Measurements from ENCODE around the gene KRT7. TPM values are rescaled to one million over a fixed set of nuclear protein-coding genes. Genes with fewer than 3 reads are reported as not detected.

KRT7 gene
- total RNA-seq, 1 donor, result 1.4 TPM

DNA sequence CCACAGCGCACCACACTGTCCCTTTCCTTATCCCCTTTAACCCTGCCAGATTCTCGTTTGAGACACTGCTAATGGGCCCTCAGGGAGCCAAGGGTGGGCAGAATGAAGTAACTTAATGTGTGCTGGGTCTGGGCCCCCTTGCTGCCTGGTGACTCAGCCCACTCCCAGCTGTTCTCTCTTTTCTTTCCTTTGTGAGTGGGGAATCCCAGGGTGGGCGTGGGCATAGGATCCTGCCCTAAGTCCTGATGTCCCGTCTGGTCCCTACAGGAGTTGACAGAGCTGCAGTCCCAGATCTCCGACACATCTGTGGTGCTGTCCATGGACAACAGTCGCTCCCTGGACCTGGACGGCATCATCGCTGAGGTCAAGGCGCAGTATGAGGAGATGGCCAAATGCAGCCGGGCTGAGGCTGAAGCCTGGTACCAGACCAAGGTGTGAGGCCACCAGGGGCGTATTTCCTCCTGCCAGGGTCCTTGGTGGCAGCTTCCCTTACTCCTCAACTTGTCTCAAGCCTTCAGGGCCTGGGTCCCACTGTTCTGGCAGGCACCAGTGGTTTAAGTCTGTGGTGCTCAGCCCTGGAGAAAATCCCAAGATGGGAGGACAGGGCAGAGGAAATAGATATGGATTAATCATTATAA lies 8.3 kb downstream of the KRT7 start:
- TF ChIP-seq, protein P1, sequence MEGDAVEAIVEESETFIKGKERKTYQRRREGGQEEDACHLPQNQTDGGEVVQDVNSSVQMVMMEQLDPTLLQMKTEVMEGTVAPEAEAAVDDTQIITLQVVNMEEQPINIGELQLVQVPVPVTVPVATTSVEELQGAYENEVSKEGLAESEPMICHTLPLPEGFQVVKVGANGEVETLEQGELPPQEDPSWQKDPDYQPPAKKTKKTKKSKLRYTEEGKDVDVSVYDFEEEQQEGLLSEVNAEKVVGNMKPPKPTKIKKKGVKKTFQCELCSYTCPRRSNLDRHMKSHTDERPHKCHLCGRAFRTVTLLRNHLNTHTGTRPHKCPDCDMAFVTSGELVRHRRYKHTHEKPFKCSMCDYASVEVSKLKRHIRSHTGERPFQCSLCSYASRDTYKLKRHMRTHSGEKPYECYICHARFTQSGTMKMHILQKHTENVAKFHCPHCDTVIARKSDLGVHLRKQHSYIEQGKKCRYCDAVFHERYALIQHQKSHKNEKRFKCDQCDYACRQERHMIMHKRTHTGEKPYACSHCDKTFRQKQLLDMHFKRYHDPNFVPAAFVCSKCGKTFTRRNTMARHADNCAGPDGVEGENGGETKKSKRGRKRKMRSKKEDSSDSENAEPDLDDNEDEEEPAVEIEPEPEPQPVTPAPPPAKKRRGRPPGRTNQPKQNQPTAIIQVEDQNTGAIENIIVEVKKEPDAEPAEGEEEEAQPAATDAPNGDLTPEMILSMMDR (IDR thresholded peaks at IDR 0.05; ENCODE audit: insufficient read depth, low read length), result no peak
- no peak for DNase-seq (ENCODE audit: low read depth)
- H3K4me3 ChIP-seq (ENCODE audit: low read depth, low read length), result no peak overlapping the region

DNA sequence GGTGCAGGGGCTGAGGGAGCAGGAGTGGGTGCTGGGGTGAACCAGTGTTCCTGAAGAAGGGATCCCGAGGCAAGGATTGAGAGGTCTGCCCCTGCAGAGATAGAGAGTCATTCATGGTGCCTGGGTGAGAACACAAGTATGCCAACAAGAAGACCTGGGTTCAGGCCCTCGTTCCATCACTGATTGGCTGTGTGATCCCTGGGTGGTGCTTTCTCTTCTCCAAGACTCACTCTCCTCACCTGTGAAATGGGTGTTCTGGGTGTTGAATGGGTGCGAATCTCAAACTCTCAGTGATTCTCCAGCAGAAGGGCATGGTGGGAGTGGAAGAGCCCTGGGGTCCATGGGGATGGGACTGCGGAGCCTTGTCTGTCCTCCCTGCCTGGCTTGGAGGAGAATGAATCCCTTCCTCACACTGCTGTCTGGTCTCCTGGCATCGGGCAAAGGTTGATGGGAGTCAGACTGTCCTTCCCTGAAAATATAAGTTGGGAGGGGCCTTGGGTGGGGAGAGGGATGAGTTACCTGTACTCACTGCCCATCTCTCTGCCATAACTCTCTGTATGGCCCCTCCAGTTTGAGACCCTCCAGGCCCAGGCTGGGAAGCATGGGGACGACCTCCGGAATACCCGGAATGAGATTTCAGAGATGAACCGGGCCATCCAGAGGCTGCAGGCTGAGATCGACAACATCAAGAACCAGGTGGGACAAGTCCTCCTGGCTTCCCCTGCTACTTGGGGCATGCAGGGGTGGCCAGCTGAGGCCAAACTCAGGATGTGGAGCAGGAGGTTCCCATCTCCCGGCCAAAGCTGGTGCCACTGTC lies 9.6 kb downstream of the KRT7 start:
- TF ChIP-seq, protein P1 (IDR thresholded peaks at IDR 0.05; ENCODE audit: insufficient read depth, low read length), result no peak
- no peak for DNase-seq (ENCODE audit: low read depth)
- H3K4me3 ChIP-seq (ENCODE audit: low read depth, low read length), result no peak overlapping the region

DNA sequence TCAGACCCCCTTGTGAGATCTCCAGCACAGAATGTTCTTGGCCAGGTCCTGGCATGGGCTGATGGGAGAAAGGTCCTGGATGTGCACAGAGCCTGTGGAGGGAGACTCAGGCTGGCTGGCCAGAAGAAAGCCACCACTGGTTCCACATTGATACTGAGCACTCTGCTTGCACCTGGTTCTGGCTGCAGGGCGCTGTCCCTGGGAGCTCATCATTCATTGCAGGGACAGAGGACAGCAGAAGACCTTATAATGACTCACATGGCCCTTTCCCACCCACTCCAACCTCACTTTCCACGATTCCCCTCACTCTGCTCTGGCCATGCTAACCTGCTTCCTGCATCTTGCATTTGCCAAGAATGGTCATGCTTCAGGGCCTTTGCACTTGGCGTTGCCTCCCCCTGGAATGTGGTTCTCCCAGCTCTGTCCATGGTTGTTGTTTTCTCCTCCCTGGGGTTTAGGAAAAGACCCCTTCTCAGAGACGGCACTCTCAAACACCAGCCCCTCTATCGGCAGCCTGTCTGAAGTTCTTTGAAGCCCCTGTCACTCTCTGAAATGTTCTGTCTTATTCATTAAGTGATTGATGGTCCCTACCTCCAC lies 10.3 kb downstream of the KRT7 start:
- TF ChIP-seq, protein P1 (IDR thresholded peaks at IDR 0.05; ENCODE audit: insufficient read depth, low read length), result no peak
- H3K4me3 ChIP-seq (ENCODE audit: low read depth, low read length), result no peak overlapping the region
- DNase-seq (ENCODE audit: low read depth), result peak; percentile 33

DNA sequence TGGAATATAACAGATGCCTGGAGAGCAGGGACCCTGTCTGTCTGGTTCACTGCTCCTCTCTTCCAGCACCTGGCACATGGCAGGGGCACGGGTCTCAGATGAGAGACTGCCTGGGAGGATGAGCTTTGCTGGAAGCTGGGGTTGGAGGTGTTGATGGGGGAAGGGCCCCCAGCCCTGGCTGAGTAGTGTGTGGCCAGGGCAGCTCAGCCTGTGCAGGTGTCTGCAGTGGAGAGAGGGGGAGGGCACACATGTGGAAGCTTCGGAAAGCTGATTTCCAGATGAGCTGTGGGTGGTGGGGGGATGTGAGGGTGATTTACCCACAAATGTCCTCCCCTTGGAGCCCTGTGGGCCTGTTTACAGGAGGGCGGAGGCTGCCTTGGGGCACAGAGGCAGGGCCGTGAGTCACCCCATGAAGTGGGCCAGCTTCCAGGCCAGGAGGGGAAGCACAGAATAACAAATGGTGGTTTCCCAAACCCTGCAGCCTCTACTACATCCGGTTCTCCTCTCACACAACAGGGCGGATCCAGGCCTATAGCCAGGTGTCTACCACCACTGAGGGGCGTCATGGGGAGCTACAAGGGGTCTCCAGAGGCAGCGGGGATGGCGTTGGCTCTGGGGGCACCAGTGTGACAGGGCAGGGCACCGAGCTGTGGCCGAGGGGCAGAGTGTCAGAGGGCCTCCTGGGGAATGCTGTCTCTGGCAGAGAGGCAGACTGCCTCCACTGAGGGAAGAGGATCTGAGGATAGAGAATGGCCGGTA lies 11.0 kb downstream of the KRT7 start:
- peak overlapping the region; percentile 6 for H3K4me3 ChIP-seq (ENCODE audit: low read depth, low read length)
- TF ChIP-seq, protein P1 (IDR thresholded peaks at IDR 0.05; ENCODE audit: insufficient read depth, low read length), result no peak
- peak; percentile 93 for DNase-seq (ENCODE audit: low read depth)

DNA sequence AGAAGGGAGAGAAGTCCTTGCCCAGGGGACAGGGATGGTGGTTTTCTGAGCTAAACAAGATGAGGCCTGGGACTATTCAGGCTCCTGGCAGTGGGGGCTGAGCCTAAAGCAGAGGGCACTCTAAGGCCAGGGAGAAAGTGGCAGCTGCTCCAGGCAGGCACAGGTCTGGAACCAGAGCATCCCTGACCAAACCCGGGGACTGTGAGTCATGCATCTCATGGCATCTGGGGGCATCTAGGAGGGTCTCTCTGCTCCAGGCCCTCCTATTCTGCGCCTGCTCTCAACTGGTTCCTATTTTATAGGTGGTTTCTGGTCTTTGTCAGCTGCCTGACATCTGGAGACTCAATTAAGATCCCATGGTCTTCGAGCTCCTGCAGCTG lies 11.6 kb downstream of the KRT7 start:
- no peak overlapping the region for H3K4me3 ChIP-seq (ENCODE audit: low read depth, low read length)
- DNase-seq (ENCODE audit: low read depth), result peak; percentile 23
- TF ChIP-seq, protein P1 (IDR thresholded peaks at IDR 0.05; ENCODE audit: insufficient read depth, low read length), result no peak

DNA sequence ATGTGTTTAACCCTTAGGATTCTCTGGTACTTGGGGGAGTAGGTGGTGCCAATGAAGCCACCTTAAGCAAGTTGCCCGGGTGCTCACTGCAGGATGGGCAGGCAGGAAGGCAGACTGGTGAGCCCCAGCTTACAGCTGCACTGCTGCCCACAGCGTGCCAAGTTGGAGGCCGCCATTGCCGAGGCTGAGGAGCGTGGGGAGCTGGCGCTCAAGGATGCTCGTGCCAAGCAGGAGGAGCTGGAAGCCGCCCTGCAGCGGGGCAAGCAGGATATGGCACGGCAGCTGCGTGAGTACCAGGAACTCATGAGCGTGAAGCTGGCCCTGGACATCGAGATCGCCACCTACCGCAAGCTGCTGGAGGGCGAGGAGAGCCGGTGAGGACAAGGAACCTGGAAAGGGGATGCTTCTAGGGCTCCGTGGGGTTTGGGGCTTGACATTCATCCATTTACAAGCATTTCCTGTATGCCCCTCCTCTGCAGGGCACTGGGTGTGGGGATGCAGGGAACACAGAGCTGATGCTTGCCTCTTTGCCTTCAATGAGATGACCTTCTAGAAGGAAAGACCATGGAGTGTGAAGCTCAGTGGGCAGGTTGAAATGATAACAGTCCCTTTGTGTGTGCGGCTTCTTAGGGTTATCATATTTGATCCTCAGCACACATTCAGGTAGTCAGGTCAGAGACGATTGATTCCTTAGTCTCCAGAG lies 12.4 kb downstream of the KRT7 start:
- TF ChIP-seq, protein P1 (IDR thresholded peaks at IDR 0.05; ENCODE audit: insufficient read depth, low read length), result no peak
- no peak overlapping the region for H3K4me3 ChIP-seq (ENCODE audit: low read depth, low read length)
- DNase-seq (ENCODE audit: low read depth), result no peak
